HFF-Myc (cell line): ENCODE data around the gene STARD13.

ENCODE experiments used
- DNase-seq: peaks from one replicate; pipeline ENCODE4 v3.0.0-alpha.2; 2011; ENCODE audit warnings: low read depth; ENCODE audit errors: extremely low read depth
- H3K4me3 ChIP-seq: replicated peaks from 2 replicates; pipeline ENCODE4 v1.5.1; 2011; ENCODE audit warnings: low read depth, mild to moderate bottlenecking, control low read depth, low read length
- TF ChIP-seq, protein P1 (sequence below): IDR thresholded peaks from 2 replicates; pipeline ENCODE4 v1.5.1; 2012; ENCODE audit warnings: mild to moderate bottlenecking, low read depth, low read length, control low read depth; ENCODE audit errors: missing control alignments

The STARD13 gene

DNA sequence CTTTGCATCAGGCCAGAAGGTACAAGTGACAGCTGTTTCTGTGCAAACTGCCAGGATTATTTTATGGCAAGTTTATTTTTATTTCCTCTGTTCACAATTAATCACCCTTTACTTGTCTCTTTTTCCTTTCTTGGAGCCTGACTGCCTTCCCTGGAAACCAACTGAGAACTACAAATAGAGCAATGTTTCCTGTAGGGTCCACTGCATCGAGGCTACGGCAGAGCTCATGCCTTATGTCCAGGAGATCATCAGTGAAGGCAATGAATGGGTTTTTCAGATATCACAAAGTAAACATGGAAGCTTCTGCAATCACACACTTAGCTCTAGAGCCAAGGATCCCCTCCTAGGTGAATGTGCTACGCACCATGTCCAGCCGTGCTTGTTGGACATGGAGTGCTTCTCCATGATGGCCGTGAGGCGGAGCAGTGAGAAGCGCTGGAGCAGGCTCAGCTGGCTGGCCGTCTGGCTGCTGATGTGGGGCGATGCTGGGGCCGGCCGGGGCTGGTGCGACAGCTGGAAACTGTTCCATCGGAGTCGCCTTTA lies 158.5 kb downstream of the STARD13 start:
- H3K4me3 ChIP-seq: no peak overlapping the region
- DNase-seq: no peak
- TF ChIP-seq, protein P1, sequence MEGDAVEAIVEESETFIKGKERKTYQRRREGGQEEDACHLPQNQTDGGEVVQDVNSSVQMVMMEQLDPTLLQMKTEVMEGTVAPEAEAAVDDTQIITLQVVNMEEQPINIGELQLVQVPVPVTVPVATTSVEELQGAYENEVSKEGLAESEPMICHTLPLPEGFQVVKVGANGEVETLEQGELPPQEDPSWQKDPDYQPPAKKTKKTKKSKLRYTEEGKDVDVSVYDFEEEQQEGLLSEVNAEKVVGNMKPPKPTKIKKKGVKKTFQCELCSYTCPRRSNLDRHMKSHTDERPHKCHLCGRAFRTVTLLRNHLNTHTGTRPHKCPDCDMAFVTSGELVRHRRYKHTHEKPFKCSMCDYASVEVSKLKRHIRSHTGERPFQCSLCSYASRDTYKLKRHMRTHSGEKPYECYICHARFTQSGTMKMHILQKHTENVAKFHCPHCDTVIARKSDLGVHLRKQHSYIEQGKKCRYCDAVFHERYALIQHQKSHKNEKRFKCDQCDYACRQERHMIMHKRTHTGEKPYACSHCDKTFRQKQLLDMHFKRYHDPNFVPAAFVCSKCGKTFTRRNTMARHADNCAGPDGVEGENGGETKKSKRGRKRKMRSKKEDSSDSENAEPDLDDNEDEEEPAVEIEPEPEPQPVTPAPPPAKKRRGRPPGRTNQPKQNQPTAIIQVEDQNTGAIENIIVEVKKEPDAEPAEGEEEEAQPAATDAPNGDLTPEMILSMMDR: no peak

DNA sequence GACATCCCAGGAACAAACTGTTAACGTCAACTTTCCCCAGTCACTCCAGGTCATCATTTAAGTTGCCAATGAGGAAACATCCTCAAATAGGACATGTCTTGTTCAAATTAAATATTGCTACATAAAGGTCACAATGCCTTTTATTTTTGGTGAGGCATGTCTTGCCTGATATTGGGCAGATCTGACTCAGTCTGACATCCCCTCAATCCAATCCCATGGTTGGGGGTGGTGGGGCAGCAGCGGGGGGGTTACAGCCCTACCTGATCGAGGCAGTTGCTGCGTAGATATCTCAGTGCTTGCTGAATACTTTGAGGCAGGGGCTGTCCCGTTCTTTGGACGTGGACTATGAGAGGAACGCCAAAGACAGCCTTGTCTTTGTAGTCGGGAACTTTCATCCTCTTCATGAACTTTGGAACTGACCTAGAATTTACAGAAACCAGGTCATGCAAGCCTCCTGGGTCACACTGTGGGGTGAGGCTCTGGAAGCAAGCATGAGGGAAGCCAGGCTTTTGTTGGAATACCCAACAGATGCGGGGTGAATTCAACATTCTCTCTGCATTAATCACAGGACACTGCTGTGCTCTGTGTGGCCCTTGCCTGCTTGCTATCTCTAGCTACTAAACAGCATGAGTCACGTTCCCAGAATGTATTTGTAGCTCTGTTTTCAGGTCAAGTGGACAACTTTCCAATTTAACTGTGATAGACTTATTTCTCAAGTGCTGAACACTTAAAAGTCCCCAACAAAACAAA lies 159.6 kb downstream of the STARD13 start:
- TF ChIP-seq, protein P1: no peak
- DNase-seq: peak; percentile 94
- no peak overlapping the region for H3K4me3 ChIP-seq

DNA sequence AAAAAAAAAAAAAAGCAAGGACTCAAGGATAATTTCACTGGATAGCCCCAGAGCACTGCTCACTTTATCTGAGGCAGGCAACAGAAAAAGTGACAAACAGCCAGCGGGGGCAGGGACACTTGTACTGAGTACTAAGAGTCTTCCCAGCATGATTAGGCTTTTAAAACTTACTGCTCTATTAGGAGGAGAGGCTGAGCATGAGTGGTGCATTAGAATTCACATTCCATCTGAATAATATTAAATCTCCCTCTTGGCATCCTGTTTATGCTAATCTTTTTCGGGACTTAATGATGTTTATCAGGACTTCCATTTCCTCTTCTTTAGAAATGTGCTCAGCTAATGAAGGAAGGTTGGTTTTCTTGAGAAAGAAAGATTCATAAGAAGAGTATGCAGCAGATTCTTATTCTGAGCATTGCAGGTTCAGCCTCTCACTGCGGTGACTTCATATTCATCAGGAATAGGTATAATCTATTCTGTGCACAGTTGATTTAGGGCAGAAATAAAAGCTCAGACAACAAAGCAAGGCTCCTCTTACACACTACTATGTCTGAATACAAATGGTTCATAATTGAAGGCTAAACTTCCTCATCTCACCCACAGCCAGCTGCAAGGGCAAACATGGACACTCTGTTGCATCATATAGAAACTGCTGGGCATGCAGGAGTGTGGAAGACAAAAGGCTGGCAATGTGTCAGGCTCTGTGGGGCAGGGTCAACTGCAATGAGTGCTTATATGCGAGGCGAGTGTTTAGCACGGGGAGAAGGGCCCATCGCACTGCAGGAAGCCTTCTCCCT lies 162.3 kb downstream of the STARD13 start:
- TF ChIP-seq, protein P1: no peak
- H3K4me3 ChIP-seq: no peak overlapping the region
- DNase-seq: no peak

DNA sequence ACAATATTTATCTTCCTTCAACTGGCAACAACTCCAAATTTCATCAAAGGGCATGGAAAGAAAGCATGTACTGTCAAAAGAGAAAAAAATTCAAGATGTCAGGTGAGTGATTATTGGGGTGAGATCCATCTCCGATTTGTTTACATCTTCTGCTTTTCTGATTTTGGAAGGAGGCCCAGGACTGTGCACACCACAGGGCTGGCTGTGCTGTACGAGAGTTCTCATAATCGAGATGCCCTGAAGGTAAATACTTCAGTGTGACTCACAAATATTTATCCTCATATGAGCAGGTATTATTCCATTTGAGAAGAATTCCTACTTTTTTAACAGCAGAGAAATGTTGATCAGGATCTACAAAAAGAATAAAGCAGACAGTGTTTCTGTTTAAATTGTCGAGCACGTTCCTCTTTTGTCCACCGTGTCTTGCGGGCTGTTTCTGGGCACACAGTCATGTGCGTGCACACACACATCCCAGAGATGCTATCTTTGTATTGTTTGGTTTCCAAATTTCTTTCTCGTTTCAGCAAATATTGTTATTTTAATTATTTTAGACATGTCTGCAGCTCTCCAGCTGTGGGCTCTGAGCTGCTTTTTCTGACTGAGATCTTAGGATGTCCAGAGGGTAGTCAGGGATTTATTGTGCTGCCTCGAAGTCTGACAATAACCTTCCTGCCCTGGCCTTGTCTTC lies 165.6 kb downstream of the STARD13 start:
- TF ChIP-seq, protein P1: no peak
- DNase-seq: no peak
- no peak overlapping the region for H3K4me3 ChIP-seq

DNA sequence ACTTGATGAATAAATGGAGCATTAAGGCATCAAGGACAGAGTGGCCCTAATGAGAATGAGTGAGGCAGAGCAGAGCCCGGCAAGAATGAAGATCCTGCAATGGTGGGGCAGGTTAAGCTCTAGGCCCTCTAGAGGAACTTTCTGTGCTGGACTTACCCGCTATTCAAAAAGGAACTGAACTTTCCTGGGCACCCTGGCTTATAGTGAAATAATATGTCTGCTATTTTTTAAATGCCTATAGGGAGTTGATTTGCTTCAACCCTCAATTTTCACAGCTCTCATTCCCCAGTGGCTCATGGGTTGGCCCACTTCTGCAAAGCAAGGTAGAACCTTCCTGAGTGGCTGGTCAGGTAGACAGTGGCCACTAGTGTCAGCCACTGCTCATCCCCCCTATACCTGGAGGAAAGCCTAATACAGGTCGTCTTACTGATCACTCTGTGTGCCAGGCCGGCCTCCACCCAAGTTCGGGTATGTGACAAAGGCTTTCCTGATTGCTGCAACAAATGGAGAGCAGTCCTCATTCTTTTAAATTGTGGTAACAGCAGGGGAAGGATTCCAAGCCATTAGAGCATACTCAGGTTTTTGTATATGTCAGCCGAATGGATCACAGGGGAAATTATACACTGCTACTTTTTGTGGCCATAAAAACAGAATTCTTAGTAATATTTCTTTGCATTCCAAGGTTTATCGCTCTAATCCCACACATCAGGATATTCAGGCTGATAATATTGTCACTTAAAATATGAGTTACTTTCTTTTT lies 166.4 kb downstream of the STARD13 start:
- no peak for DNase-seq
- no peak overlapping the region for H3K4me3 ChIP-seq
- TF ChIP-seq, protein P1: no peak
